ENCODE results near the gene WDR5. TPM values are rescaled to one million over a fixed set of nuclear protein-coding genes. Genes with fewer than 3 reads are reported as not detected.

WDR5 gene
- total RNA-seq, 1 experiment from 2014 or later: 62.5 TPM

GRCh38 chr9:134179918-134180785, 44.3 kb downstream of the WDR5 start (continued):
- TF ChIP-seq ATF1 (CRISPR knock-in tag; IDR thresholded peaks at IDR 0.05) (no peak), ZNF232 (CRISPR knock-in tag; IDR thresholded peaks at IDR 0.05) (no peak), ATF6 (CRISPR knock-in tag; IDR thresholded peaks at IDR 0.05) (no peak)

- CTCF ChIA-PET: no interaction called here
- Mint-ChIP-seq H3K27me3 (ENCODE audit: low read depth) (no peaks in the 10 kb centered on the region), H3K4me3 (no peak overlapping the region), H3K36me3 (peaks cover 6% of the 10 kb centered on the region), H3K9me3 (peaks cover 10% of the 10 kb centered on the region), H3K4me1 (no peaks in the 10 kb centered on the region), H3K27ac (no peak overlapping the region)
- no peak for ATAC-seq
- DNase-seq (ENCODE audit: low spot score): no peak
- POLR2A ChIA-PET: no interaction called here
- TF ChIP-seq ATF3 (CRISPR knock-in tag; conservative IDR thresholded peaks at IDR 0.05) (no peak), ZNF263 (CRISPR knock-in tag; IDR thresholded peaks at IDR 0.05; ENCODE audit: low read depth) (no peak), E2F5 (CRISPR knock-in tag; IDR thresholded peaks at IDR 0.05) (no peak), NR2C2 (CRISPR knock-in tag; IDR thresholded peaks at IDR 0.05) (no peak), EMX1 (CRISPR knock-in tag; IDR thresholded peaks at IDR 0.05) (no peak), ZNF671 (CRISPR knock-in tag; IDR thresholded peaks at IDR 0.05) (no peak), ZNF512 (CRISPR knock-in tag; IDR thresholded peaks at IDR 0.05; ENCODE audit: borderline replicate concordance) (no peak)
Measured at GRCh38 chr9:134180786-134181647, 45.1 kb downstream of the WDR5 start.

GRCh38 chr9:134181648-134182034, 45.8 kb downstream of the WDR5 start:
- no peak overlapping the region for H3K4me3 Mint-ChIP-seq
- H3K9me3 Mint-ChIP-seq: peaks cover 10% of the 10 kb centered on the region
- ChIA-PET POLR2A (no interaction called here), CTCF (no interaction called here)
- ATAC-seq (no peak), DNase-seq (ENCODE audit: low spot score) (no peak)
- no peak overlapping the region for H3K27ac Mint-ChIP-seq
- H3K27me3 Mint-ChIP-seq (ENCODE audit: low read depth): no peaks in the 10 kb centered on the region
- H3K36me3 Mint-ChIP-seq: peaks cover 6% of the 10 kb centered on the region
- H3K4me1 Mint-ChIP-seq: no peaks in the 10 kb centered on the region
- no peak for TF ChIP-seq NFYB (CRISPR knock-in tag; conservative IDR thresholded peaks at IDR 0.05; ENCODE audit: low read depth)
- TF ChIP-seq MLX (CRISPR knock-in tag; IDR thresholded peaks at IDR 0.05): no peak
- no peak for TF ChIP-seq ZNF423 (CRISPR knock-in tag; IDR thresholded peaks at IDR 0.05)
- TF ChIP-seq ZNF416 (CRISPR knock-in tag; IDR thresholded peaks at IDR 0.05): no peak
- no peak for TF ChIP-seq SMAD4 (CRISPR knock-in tag; IDR thresholded peaks at IDR 0.05)
- TF ChIP-seq TP53 (CRISPR knock-in tag; IDR thresholded peaks at IDR 0.05): no peak
- no peak for TF ChIP-seq FOXP1 (CRISPR knock-in tag; IDR thresholded peaks at IDR 0.05; ENCODE audit: borderline replicate concordance)
- TF ChIP-seq JUN (CRISPR knock-in tag; IDR thresholded peaks at IDR 0.05): no peak
- no peak for TF ChIP-seq ZBTB43 (CRISPR knock-in tag; IDR thresholded peaks at IDR 0.05)
- TF ChIP-seq ARID4B (CRISPR knock-in tag; IDR thresholded peaks at IDR 0.05; ENCODE audit: borderline replicate concordance): no peak
- no peak for TF ChIP-seq RELA (CRISPR knock-in tag; IDR thresholded peaks at IDR 0.05; ENCODE audit: borderline replicate concordance)
